Muscle layer of duodenum (tissue), 2 donors: ENCODE measurements around the gene MAP4K1.
"Not testable (repeated sequence)": the region's sequence is repeated elsewhere in the genome, so short reads cannot be mapped to it uniquely, and the experiment has no call there.

Experiments used
- H3K27ac ChIP-seq: one replicate; pipeline ENCODE4 v1.7.0; 2013; ENCODE audit warnings: mild to moderate bottlenecking, low read length
- H3K27me3 ChIP-seq: one replicate; pipeline ENCODE4 v1.7.0; 2013; ENCODE audit warnings: low read depth, mild to moderate bottlenecking, control low read depth, low read length
- H3K36me3 ChIP-seq, 2 donors: one replicate each; pipeline ENCODE4 v1.7.0; 2013; ENCODE audit warnings: low read length in 2 of 2, control low read depth in 1 of 2, mild to moderate bottlenecking in 1 of 2; ENCODE audit not compliant: insufficient read depth in 2 of 2, control insufficient read depth in 1 of 2
- H3K4me1 ChIP-seq, 2 donors: one replicate each; pipeline ENCODE4 v1.7.0; 2013; ENCODE audit warnings: low read length in 2 of 2, mild to moderate bottlenecking in 2 of 2, control low read depth in 1 of 2, moderate library complexity in 1 of 2; ENCODE audit not compliant: insufficient read depth in 2 of 2, control insufficient read depth in 1 of 2
- H3K4me3 ChIP-seq, 2 donors: one replicate each; pipeline ENCODE4 v1.7.0; 2013; ENCODE audit warnings: low read length in 2 of 2, low read depth in 1 of 2, mild to moderate bottlenecking in 1 of 2
- H3K9me3 ChIP-seq, 2 donors: one replicate each; pipeline ENCODE4 v1.7.0; 2013; ENCODE audit warnings: low read length in 2 of 2, control low read depth in 1 of 2, mild to moderate bottlenecking in 1 of 2; ENCODE audit not compliant: control insufficient read depth in 1 of 2
- donor health status: healthy.

MAP4K1 gene

DNA sequence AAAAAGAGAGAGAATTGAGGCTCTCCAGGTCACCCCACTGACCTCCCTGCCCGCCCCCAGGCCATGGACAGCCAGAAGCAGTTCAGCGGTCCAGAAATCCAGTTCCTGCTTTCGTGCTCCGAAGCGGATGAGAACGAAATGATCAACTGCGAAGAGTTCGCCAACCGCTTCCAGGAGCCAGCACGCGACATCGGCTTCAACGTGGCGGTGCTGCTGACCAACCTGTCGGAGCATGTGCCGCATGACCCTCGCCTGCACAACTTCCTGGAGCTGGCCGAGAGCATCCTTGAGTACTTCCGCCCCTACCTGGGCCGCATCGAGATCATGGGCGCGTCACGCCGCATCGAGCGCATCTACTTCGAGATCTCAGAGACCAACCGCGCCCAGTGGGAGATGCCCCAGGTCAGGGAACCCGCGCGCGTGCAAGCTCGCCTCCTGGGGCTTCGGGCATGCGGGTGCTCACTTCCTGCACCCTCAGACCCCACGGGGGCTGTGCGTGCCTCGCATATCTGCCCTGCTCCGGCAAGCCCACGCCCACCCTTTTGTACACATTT, 56.6 kb downstream of the MAP4K1 start:
- H3K9me3 ChIP-seq: no peaks in the 10 kb centered on the region
- no peaks in the 10 kb centered on the region for H3K36me3 ChIP-seq
- no peak overlapping the region for H3K4me3 ChIP-seq
- H3K27me3 ChIP-seq: peaks cover 5% of the 10 kb centered on the region
- no peak overlapping the region for H3K27ac ChIP-seq
- peaks cover 0 to 6% of the 10 kb centered on the region in 2 donors for H3K4me1 ChIP-seq

DNA sequence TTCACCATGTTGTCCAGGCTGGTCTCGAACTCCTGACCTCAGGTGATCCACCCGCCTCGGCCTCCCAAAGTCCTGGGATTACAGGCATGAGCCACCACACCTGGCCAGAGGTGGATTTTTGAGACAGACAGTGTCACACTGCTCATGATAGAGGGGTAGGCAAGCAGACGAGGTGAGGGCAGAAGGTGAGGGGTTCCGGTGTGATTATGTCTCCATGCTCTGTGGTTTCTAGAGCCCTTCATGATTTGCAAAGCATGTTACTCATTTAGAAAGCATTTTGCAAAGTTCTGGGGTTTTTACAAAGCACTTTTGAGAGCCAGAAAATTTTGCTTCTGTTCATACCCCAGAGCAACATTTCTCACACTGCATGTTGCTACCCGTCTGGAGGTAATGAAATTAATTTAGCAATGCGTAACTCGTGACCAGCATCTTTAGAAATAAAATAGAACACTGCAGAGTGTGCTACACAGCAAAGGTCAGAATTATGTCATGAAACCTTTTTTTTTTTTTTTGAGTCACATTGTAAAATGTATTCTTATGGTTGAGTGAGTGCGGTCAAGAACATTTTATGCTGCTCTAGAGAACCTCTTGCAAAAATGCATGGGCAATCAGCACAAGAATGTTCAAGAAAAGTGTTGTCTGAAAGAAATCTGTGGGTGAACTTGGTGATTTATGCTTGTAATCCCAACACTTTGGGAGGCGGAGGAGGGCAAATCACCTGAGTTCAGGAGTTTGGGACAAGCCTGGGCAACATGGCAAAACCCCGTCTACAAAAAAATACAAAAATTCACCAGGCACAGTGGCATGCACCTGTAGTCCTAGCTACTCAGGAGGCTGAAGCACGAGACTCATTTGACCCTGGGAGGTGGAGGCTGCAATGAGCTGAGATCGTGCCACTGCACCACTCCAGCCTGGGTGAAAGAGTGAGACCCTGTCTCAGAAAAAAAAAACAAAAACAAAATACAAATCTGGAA, 58.0 kb downstream of the MAP4K1 start:
- Histone ChIP-seq H3K4me1 (no peaks in the 10 kb centered on the region), H3K4me3 (no peak overlapping the region), H3K36me3 (no peaks in the 10 kb centered on the region), H3K9me3 (no peaks in the 10 kb centered on the region), H3K27me3 (no peaks in the 10 kb centered on the region), H3K27ac (no peak overlapping the region)

DNA sequence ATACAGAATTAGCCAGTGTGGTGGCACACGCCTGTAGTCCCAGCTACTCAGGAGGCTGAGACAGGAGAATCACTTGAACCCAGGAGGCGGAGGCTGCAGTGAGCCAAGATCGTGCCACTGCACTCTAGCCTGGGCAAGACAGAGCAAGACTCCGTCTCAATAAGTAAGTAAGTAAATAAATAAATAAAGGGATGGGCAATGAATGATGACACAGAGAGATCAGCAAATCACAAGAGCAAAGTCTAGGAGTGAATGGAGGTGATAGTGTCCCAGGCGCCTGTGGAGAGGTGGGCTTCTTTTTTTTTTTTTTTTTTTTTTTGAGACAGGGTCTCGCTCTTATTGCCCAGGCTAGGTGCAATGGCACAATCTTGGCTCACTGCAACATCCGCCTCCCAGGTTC, 58.8 kb downstream of the MAP4K1 start:
- H3K36me3 ChIP-seq, H3K27me3 ChIP-seq, H3K27ac ChIP-seq, H3K4me1 ChIP-seq, H3K9me3 ChIP-seq, H3K4me3 ChIP-seq: not testable (repeated sequence)

DNA sequence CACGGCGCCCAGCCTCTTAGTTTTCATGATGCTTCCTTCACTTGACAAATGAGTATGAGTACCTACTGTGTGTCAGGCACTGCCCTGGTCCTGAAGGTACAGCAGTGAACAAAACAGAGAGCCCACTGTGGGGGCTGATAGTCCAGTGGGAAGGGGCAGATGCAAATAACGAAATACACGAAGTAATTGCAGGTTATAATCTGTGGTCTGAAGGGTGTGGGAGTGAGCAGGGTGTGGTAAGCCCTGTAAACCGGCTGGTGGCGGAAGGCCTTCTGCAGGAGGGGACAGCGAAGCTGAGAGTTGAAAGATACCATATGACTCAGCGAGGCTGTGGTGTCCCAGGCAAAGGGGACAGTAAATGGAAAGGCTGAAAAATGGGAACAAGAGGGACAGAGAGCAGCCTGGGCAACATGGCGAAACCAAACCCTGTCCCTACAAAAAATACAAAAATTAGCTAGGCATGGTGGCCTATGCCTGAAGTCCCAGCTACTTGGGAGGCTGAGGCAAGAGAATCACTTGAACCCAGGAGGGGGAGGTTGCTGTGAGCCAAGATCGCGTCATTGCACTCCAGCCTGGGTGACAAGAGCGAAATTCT, 60.5 kb downstream of the MAP4K1 start:
- Histone ChIP-seq H3K36me3 (no peaks in the 10 kb centered on the region), H3K27me3 (no peaks in the 10 kb centered on the region), H3K9me3 (no peaks in the 10 kb centered on the region), H3K4me1 (no peaks in the 10 kb centered on the region), H3K27ac (no peak overlapping the region), H3K4me3 (no peak overlapping the region)

DNA sequence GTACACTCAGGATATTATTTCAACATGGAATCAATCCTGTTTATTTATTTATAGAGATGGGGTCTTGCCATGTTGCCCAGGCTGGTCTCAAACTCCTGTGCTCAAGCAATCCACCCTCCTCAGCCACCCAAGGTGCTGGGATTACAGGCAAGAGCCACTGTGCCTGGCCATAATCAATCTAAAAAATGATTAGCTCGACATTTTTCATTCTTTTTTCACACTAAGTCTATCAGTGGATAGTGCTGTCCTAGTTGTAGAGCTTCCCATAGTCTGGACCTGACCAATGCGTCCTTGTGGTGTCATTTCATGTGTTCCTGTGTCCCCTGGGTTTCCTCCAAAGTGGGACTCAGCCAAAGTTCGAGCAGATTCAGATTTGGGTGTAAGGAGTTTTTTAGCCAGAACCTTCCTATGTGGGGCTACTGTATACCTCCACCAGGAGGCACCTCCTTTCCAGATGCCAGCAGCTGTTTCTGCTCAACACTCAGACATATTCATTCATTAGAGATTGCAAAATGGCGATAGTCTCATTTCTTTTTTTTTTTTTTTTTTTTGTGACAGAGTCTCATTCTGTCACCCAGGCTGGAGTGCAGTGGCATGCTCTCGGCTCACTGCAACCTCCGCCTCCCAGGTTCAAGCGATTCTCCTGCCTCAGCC, 61.1 kb downstream of the MAP4K1 start:
- no peaks in the 10 kb centered on the region for H3K27me3 ChIP-seq
- H3K9me3 ChIP-seq: no peaks in the 10 kb centered on the region
- no peak overlapping the region for H3K27ac ChIP-seq
- H3K4me1 ChIP-seq: no peaks in the 10 kb centered on the region
- no peaks in the 10 kb centered on the region for H3K36me3 ChIP-seq
- H3K4me3 ChIP-seq: no peak overlapping the region

DNA sequence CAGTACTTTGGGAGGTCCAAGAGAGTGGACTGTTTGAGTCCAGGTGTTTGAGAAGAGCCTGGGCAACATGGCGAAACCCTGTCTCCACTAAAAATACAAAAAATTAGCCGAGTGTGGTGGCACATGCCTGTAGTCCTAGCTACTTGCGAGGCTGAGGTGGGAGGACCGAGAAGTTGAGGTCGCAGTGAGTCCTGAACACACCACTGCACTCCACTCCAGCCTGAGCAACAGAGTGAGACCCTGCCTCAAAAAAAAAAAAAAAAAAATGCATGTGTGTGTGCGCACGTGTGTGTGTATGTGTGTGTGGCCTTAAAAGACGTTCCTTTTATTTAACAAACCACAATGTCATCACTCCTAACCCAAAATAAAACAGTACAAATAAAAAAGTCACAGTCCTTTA, 62.6 kb downstream of the MAP4K1 start:
- no peaks in the 10 kb centered on the region for H3K4me1 ChIP-seq
- no peaks in the 10 kb centered on the region for H3K36me3 ChIP-seq
- H3K4me3 ChIP-seq: no peak overlapping the region
- no peaks in the 10 kb centered on the region for H3K27me3 ChIP-seq
- H3K27ac ChIP-seq: no peak overlapping the region
- H3K9me3 ChIP-seq: no peaks in the 10 kb centered on the region

DNA sequence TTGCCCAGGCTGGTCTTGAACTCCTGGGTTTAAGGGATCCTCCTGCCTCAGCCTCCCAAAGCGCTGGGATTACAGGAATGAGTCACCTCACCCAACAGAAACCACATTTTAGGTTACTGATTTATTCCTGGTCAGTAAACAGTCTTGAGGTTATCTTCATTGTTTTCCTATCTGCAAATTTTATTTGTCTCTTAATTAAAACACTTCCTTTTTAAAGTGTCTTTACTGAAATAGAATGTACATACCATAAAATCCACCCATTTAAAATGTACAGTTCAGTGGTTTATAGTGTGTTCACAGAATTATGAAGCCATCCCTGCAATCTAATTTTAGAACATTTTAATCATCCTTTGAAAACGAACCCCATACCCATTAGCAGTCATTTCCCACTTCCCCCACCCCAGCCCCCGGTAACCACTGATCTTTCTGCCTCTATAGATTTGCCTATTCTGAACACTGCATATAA, 63.0 kb downstream of the MAP4K1 start:
- H3K27me3 ChIP-seq: no peaks in the 10 kb centered on the region
- no peaks in the 10 kb centered on the region for H3K4me1 ChIP-seq
- no peaks in the 10 kb centered on the region for H3K9me3 ChIP-seq
- no peak overlapping the region for H3K4me3 ChIP-seq
- H3K27ac ChIP-seq: no peak overlapping the region
- no peaks in the 10 kb centered on the region for H3K36me3 ChIP-seq

DNA sequence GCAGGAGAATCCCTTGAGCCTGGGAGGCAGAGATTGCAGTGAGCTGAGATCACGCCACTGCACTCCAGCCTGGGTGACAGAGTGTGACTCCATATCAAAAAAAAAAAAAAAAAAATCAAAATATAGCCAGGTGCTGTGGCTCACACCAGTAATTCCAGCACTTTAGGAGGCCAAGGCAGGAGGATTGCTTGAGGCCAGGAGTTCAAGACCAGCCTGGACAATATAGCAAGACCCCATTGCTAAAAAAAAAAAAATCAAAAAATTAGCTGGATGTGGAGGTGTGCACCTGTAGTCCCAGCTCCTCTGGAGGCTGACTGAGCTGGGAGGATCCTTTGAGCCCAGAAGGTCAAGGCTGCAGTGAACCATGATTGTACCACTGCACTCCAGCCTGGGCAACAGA, 64.5 kb downstream of the MAP4K1 start:
- H3K27ac ChIP-seq, H3K36me3 ChIP-seq, H3K27me3 ChIP-seq, H3K4me1 ChIP-seq, H3K9me3 ChIP-seq, H3K4me3 ChIP-seq: not testable (repeated sequence)

DNA sequence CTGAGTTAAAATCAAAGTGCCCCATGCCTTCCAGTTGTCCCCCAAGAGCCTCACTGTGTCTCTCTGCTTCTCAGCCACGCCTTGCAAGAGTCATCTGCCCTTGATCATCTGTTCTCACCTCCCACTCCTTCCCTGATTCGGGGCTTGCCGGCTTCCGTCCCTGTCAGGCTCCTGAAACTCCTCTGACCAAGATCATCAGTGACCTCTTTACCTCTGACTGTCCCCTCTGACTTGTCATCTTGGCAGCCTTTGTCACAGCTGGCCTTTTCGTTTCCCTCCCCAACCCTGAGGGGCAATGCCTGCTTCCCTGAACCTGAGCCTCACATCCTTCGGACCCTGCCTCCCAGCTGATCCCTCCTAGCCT, 66.3 kb downstream of the MAP4K1 start:
- no peaks in the 10 kb centered on the region for H3K27me3 ChIP-seq
- H3K4me3 ChIP-seq: no peak overlapping the region
- no peak overlapping the region for H3K27ac ChIP-seq
- no peaks in the 10 kb centered on the region for H3K4me1 ChIP-seq
- H3K36me3 ChIP-seq: no peaks in the 10 kb centered on the region
- H3K9me3 ChIP-seq: no peaks in the 10 kb centered on the region

DNA sequence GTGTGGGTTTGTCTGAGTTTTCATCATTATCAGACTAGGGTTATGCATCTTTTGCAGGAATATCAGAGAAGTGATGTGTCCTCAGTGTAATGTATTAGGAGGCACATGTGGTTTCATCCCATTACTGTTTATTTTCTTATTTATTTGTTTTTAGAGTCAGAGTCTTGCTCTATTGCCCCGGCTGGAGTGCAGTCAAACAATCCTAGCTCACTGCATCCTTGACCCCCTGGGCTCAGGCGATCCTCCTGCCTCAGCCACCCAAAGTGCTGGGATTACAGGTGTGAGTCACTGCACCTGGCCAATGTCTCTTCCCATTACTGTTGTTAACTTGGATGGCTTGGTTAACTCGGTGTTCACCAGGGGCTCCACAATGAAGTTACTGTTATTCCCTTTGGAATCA, 67.4 kb downstream of the MAP4K1 start:
- H3K4me3 ChIP-seq: no peak overlapping the region
- no peaks in the 10 kb centered on the region for H3K36me3 ChIP-seq
- H3K27ac ChIP-seq: no peak overlapping the region
- H3K27me3 ChIP-seq: no peaks in the 10 kb centered on the region
- H3K4me1 ChIP-seq: no peaks in the 10 kb centered on the region
- no peaks in the 10 kb centered on the region for H3K9me3 ChIP-seq

DNA sequence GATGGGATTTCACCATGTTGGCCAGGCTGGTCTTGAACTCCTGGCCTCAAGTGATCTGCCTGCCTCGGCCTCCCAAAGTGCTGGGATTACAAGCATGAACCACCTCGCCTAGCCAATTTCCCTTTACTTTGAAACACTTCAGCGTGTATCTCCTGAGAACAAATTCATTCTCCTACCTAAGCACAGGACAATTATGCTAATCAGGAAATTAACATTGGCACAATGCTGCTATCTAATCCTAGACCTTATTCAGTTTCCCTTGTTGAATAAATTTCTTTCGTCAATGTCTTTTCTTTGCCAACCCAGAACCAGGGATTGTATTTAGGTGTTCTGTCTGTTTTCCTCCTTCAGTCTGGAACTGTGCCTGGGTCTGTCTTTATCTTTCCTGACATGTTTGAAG, 67.8 kb downstream of the MAP4K1 start:
- H3K4me3 ChIP-seq: no peak overlapping the region
- no peaks in the 10 kb centered on the region for H3K9me3 ChIP-seq
- H3K27me3 ChIP-seq: no peaks in the 10 kb centered on the region
- no peaks in the 10 kb centered on the region for H3K36me3 ChIP-seq
- H3K27ac ChIP-seq: no peak overlapping the region
- no peaks in the 10 kb centered on the region for H3K4me1 ChIP-seq
